AG04449 (cell line): ENCODE results near the gene TMX2.

Source experiments
- CTCF ChIA-PET: fragments of 350-600 bp; formaldehyde crosslinking; extraction: SDS; loops from one replicate; lab custom pipeline; 2021; ENCODE audit warnings: antibody characterized with exemption; lab: Yijun Ruan, JAX
- POLR2A ChIA-PET: fragments of 400-600, 350-600 bp; formaldehyde crosslinking; extraction: SDS; loops from one replicate; lab custom pipeline; 2020; ENCODE audit warnings: antibody characterized with exemption, inconsistent platforms; lab: Yijun Ruan, JAX
- DNase-seq: peaks from one replicate; pipeline ENCODE4 v3.0.0-alpha.2; 2010; ENCODE audit warnings: low read depth, low spot score
- H3K4me3 ChIP-seq: 2 replicates; pipeline ENCODE4 v1.5.1; 2011; ENCODE audit warnings: low read depth, mild to moderate bottlenecking, control low read depth, low read length
- TF ChIP-seq, protein P1 (sequence below): IDR thresholded peaks from one replicate; pipeline ENCODE4 v1.5.1; 2011; ENCODE audit warnings: mild to moderate bottlenecking, moderate library complexity, low read length, control low read depth, inconsistent platforms; ENCODE audit not compliant: insufficient read depth; ENCODE audit errors: missing control alignments

Gene TMX2

DNA sequence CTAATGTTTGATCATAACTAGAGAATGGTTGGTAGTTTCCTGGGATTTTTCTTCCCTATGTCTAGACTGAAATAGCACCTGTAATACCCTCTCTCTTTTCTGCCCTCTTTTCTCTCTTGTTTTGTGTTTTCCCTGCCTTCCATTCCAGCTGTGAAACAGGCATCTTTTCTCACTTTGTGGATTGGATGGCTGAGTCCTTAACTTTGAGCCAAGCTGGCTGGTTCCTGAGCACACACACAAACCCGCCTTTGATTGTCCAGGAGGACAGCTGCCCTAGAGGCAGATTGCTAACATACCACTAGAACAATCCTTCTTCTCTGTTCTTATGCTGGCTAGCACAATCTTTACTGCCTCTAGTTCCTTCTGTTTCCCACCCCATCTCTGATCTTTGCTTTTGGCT, 66.9 kb downstream of the TMX2 start:
- DNase-seq = no peak
- POLR2A ChIA-PET = interaction anchor here (1.0 to 2.1 kb wide), 4 partner anchors 12 to 18 kb away, joined by 4 to 14 read pairs (median 6); partner anchors contain the start of gene CTNND1

GRCh38 chr11:57781529-57781943, 69.1 kb downstream of the TMX2 start:
- TF ChIP-seq, protein P1, sequence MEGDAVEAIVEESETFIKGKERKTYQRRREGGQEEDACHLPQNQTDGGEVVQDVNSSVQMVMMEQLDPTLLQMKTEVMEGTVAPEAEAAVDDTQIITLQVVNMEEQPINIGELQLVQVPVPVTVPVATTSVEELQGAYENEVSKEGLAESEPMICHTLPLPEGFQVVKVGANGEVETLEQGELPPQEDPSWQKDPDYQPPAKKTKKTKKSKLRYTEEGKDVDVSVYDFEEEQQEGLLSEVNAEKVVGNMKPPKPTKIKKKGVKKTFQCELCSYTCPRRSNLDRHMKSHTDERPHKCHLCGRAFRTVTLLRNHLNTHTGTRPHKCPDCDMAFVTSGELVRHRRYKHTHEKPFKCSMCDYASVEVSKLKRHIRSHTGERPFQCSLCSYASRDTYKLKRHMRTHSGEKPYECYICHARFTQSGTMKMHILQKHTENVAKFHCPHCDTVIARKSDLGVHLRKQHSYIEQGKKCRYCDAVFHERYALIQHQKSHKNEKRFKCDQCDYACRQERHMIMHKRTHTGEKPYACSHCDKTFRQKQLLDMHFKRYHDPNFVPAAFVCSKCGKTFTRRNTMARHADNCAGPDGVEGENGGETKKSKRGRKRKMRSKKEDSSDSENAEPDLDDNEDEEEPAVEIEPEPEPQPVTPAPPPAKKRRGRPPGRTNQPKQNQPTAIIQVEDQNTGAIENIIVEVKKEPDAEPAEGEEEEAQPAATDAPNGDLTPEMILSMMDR = no peak
- ChIA-PET CTCF (interaction anchor here (5.6 to 12.0 kb wide), 2 partner anchors 18 to 20 kb away, joined by 42 to 114 read pairs; partner anchors contain the start of gene CTNND1), POLR2A (interaction anchor here (1.5 kb wide), 1 partner anchor 20 kb away, joined by 4 read pairs; the partner anchor contains the start of gene CTNND1)
- no peak overlapping the region for H3K4me3 ChIP-seq
- no peak for DNase-seq

More for the DNA sequence above, 66.9 kb downstream of the TMX2 start:
- CTCF ChIA-PET = interaction anchor here (1.1 to 12.0 kb wide), 6 partner anchors 12 to 432 kb away, joined by 3 to 114 read pairs (median 4); partner anchors contain the start of gene CTNND1
- TF ChIP-seq, protein P1 = no peak
- no peak overlapping the region for H3K4me3 ChIP-seq

DNA sequence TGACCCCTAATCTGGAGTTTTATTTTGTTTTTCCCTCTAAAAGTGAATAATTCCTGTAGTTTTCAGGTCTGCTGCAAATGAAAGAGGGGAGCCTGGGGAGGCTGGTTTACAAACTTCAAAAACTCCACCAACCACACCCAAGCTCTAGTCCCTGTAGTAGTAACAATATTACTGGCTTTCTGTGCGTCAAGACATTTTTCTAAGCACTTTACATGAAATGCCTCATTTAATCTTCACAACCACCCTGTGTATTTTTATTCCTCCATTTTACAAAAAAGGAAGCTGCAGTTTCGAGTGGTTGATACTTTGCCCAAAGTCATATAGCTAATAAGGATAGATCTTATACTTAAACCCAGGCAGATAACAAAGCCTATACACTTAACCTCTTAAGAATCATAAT, 72.7 kb downstream of the TMX2 start:
- TF ChIP-seq, protein P1 = no peak
- POLR2A ChIA-PET = interaction anchor here (1.3 kb wide), 1 partner anchor 23 kb away, joined by 6 read pairs; the partner anchor contains the start of gene CTNND1
- CTCF ChIA-PET = interaction anchor here (0.9 to 12.0 kb wide), 4 partner anchors 17 to 38 kb away, joined by 3 to 114 read pairs (median 5); partner anchors contain the start of gene BTBD18
- DNase-seq = no peak
- no peak overlapping the region for H3K4me3 ChIP-seq

DNA sequence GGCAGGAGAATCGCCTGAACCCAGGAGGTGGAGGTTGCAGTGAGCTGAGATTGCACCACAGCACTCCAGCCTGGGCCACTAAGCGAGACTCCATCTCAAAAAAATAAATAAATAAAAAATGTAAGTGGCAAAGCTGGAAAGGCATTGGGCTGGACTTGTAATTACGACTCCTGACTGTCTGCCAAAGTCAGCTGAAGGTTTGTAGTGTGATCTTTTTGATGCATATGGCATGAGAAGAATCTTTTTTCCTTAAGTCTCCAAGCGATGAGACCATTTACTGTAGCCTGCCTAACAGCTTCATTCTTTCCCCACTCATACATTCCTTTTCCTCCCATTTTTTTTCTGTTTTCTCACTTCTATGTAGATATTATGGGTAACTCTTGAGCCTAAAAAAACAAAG, 74.0 kb downstream of the TMX2 start:
- DNase-seq = no peak
- ChIA-PET CTCF (interaction anchor here (1.3 to 1.4 kb wide), 2 partner anchors 14 to 15 kb away, joined by 4 to 13 read pairs; no protein-coding TSS in a partner anchor), POLR2A (interaction anchor here (1.0 kb wide), 1 partner anchor 8 kb away, joined by 5 read pairs; no protein-coding TSS in a partner anchor)
- H3K4me3 ChIP-seq = no peak overlapping the region
- TF ChIP-seq, protein P1 = no peak

DNA sequence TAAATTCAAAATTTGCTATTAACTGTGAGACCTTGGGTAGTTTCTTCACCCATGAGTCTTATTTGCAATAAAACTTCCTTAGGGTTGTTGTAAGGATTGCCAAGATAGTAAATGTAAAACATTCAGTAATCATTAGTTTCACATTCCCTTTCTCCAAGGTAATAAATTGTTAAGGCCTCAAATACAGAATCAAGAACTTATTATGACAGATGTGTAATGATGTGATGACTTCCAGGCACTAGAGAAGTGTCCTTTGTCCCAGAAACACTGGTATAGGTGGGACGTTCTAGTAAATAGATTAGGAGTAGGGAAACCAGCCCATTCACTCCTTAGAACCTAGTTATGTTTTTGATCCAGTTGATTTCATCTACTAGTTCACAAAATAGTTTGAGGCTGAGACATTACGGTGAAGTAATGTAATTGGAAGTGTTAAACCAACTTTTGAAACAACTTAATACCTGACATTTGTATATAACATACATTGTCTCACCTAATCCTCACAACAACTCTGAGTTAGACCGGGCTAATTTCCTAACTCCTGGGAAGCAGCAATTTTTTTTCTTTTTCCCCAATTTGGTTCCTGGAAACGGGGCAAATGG, 74.7 kb downstream of the TMX2 start:
- POLR2A ChIA-PET = interaction anchor here (1.0 kb wide), 1 partner anchor 9 kb away, joined by 5 read pairs; no protein-coding TSS in a partner anchor
- CTCF ChIA-PET = interaction anchor here (1.3 to 1.4 kb wide), 2 partner anchors 13 to 15 kb away, joined by 4 to 13 read pairs; no protein-coding TSS in a partner anchor

More for the DNA sequence above, 74.7 kb downstream of the TMX2 start:
- TF ChIP-seq, protein P1 = no peak
- no peak overlapping the region for H3K4me3 ChIP-seq
- no peak for DNase-seq
